GM21360 (cell line): ENCODE data around the gene KIF18B.

Experiments used
- ATAC-seq: cut with Tn5 transposase; IDR thresholded peaks from one replicate; pipeline ENCODE4 v1.9.1; 2021; ENCODE audit warnings: mild to moderate bottlenecking, moderate library complexity; ENCODE audit not compliant: unreplicated experiment

KIF18B gene

GRCh38 chr17:44947461-44948314 is at the start of gene KIF18B:
KIF18B (minus strand) TSS chr17:44947773; CDS start chr17:44936344, 11,429 bp downstream.
- peak; percentile 89 for ATAC-seq

DNA sequence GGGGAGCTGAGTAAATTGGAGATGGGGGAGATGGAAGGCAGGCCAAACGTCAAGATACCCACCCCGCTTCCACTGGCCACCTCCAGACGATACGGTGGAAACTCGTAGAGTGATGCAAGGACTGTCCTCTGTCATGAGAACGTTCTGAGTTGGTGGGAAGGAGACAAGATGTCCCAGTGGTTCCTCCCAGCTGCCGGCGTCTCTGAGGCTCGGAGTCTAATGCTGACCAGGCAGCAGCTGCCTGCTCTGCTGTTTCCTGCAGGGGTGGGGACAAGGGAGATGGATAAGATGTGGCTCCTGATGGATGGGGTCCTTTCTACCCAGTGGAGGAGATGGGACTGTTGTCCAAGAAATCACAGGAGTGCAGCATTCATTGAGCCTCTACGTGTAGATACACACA is 48.7 kb upstream of the KIF18B start:
- ATAC-seq, result no peak

DNA sequence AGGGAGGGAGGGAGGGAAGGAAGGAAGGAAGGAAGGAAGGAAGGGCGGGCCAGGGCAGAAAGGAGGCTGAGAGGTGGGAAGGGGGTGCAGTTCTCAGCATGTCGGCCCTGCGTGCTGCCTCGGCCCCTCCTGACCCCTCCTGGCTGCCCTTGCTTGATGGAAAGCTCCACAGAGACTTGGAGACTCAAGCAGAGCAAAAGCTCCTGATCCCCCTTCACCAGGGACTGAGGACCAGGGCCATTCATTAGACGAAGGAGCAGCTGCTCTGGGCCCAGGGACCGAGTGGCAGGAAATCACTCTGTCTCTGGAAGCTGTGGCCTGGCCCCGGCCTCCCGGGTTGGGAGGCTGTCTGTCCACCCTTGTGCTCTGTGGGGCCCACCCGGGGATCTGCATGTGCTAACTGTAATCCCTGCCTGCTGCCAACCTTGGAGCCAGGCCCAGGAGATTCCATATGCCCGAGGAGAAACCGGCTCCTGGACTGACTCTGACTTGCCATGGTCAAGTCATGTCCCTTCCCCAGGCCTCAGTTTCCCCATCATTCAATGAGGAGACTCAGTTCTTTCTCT is 47.9 kb upstream of the KIF18B start:
- ATAC-seq, result no peak

DNA sequence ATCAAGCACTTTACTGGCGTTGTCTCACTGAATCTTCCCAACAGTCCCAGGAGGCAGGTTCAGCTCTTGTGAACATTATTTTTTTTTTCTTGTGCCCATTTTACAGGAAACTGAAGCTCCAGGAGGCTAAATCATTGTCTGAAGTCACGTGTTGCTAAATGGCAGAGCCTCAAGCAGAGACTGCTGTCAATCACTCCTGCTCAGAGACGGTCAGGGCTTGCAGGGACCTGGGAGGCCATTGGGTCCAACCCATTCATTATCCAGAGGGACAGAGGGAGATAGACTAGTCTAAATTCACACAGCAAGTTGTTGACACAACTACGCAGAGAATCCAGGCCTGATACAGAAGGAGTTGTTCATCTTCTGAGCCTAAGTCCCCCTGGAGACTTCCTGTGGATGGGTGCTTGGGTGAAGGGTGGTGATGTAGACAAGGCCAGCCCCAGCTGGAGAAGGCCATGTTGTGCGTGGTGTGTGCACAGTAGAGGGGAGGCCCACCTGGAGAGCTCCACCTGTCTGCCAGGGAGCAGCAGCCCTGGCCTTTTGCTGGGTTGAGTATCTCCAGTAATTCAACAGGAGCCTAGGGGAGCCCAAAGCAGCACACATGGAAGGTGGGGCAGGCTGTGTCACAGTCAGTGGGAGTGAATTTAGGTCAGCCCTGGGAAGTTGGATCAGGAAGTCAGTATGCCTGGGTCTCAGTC is 44.8 kb upstream of the KIF18B start:
- ATAC-seq, result no peak

GRCh38 chr17:44990994-44991393 is 43.4 kb upstream of the KIF18B start:
- ATAC-seq, result no peak

GRCh38 chr17:44989552-44990138 is 42.1 kb upstream of the KIF18B start:
- no peak for ATAC-seq

DNA sequence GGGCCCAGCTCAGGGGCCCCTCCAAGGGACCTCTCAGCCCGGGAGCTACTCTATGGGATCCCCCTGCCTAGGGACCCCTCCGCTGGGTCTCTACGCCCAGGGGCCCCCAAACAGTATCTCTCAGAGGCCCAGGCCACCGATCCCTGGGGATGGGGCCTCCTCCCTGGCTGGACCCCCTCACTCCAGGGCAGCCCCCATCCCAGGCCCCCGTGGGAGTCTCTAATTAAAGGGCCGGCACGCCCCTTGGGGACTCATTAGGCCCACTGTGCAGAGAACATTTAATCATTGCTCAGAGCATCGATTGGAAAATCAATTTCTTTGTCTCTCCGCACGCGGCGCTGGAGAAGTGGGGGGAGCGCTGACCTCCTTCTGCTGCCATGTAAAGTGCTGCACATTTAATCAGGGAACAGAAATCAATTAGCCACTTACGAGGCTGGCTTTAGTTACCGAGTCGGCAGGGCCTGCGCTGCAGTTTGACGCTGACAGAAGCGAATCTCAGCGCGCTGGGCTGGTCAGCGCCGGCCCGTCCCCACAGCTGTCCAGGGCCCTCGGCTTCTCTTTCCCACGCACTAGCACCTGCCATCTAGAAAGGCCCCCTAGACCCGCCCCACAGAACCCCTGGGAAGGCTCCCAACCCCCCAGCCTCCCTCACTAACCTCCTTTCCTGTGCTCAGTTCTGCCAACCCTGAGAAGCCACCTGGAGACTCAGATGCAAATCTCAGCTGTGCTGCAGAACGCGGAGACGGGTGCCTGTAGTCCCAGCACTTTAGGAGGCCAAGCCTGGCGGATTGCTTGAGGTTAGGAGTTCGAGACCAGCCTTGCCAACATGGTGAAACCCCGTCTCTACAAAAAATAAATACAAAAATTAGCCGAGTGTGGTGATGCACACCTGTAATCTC is 40.7 kb upstream of the KIF18B start:
- ATAC-seq, result no peak

DNA sequence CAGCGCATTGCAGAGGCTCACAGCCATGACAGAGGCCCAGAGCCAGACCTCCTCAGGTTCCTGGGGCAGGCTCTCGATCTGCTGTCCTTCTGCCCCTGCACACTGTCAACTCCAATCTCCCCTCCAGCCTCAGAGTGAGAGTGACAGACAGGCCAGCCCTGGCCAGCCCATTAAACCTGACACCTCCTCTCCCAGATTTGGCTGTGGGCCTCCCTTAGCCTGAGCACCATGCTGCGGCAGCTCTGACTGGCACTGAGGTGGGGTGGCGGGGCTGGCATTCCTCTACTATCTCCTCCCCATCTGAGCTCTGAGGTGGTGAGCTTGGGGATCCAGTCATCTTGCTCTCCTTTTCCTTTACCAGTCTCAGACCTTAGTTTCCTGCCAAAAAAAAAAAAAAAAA is 36.0 kb upstream of the KIF18B start:
- ATAC-seq, result no peak

- no peak for ATAC-seq
These were observed 34.6 kb upstream of the KIF18B start for GRCh38 chr17:44982113-44982702.

- ATAC-seq, result no peak
These were observed 33.8 kb upstream of the KIF18B start for GRCh38 chr17:44981221-44981968.

GRCh38 chr17:44979426-44979995 is 31.9 kb upstream of the KIF18B start:
- no peak for ATAC-seq

DNA sequence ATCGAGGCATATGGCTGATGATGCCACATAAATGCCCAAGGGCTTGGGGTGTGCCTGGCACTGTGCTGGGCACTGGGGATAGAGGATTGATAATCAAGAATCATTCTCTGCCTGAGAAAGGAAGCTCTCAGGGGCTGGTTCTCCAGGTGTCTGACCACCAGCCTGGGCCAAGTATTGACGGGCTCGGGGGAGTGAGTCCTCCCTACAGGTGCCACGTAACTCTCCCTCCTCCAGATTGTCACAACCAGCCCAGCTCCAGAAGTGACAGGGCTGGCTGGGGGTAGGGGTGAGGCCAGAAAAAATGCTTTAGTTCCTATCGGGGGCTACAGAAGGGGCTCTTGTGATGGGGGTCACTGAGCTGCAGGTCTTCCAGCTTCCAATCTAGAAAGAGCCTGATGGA is 31.2 kb upstream of the KIF18B start:
- no peak for ATAC-seq

- no peak for ATAC-seq
These were observed 30.4 kb upstream of the KIF18B start for GRCh38 chr17:44977814-44978550.

DNA sequence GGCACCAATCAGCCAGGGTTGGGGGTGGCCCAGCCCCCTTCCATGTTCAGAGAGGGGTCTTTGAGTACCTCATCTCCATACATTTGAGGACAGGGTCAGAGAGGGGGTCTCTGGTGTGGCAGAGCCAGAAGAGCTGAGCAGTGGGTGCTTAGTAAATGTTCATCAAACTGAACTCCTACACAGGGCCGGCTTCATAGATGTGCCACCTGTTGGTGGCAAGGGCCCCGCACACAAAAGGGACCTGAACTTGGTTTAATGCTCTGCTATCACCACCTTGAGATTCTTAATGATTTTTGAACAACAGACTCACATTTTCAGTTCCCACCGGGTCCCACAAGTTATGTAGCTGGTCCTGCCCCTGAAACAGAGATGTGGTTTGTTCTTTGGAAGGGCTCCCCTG is 29.5 kb upstream of the KIF18B start:
- ATAC-seq, result no peak

DNA sequence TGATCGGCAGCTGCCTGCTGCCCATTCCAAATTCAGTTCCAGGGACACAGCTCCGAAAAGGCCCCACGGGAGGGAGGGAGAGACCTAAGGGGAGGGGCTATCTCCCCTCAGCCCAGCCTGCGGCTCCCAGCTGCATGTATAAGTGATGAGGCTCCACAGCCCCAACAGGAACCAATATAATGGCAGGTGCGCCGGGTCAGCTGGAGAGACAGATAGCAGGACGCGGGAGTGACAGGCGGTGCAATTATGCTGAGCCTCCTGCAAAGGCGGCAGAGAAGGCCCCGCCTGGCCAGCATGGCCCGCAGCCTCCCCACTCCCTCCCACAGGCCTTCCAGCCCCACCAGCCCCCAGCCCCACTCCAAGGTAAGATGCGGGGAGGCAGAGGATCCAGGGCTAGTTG is 28.6 kb upstream of the KIF18B start:
- no peak for ATAC-seq

GRCh38 chr17:44972953-44973352 is 25.4 kb upstream of the KIF18B start:
- no peak for ATAC-seq

GRCh38 chr17:44971776-44972483 is 24.4 kb upstream of the KIF18B start:
- ATAC-seq, result no peak
